NCI-H345 (cell line): ENCODE measurements around the gene CST8.

Source experiments
- DNase-seq: peaks from one replicate; lab custom pipeline; 2025; lab: John Stamatoyannopoulos, UW

Gene CST8

GRCh38 chr20:23476015-23476754 lies 14.7 kb upstream of the CST8 start:
- DNase-seq = no peak

GRCh38 chr20:23477223-23477622 lies 13.7 kb upstream of the CST8 start:
- peak; percentile 56 for DNase-seq

DNA sequence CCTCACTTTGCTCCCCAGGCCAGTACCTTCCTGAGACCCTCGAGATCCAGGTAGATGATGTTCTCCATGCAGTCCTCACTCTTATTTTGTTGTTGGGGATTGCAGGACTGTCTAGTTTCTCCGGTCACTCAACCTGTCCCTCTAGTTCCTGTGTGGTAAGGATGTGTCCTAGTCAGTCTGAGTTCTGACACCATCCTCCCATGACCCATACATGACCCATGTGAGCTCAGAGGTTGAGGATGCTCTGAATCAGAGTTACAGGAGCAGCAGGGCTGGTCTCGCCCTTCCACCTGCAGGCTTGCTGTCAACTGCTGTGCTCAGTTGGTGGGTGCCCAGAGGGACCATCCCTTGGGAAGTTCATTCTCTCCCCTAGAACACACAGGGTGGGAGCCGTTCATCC lies 11.9 kb upstream of the CST8 start:
- DNase-seq = no peak

DNA sequence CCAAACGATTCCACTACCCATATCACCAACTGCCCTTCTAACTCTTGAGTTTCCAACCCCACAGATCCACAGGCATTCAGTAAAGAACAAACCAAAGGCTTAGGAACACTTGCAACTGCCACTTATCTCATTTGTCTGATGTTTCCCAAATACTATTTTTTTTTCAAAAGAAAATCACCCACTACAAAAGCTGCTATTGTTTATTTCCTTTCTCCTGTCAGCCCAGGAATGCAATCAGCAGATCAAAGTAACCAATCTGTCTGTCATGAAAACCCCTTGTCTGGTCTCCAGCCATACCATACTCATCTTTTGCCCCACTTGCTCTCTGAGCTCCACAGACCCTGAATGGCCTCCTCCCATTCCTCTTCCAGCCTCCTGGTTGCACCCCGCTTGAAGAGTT lies 8.8 kb upstream of the CST8 start:
- no peak for DNase-seq

DNA sequence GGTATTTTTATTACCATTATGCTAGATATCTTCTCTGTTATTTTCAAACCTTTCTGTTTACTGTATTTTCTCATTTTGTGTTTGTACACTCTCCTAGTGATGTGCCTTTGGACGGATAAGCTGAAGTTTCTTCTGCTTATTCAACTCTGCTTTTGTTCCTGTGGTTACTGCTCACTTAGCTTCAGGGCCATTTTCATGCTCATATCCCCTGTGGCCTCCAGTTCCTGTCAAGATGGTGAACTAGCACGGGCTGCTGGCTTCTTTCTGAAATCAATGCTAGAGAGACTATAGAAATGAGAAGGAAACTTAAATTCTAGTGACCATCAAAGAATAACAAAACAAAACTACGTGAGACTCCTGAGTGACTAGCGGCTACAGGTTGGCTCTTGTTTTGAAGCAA lies 6.8 kb upstream of the CST8 start:
- no peak for DNase-seq

DNA sequence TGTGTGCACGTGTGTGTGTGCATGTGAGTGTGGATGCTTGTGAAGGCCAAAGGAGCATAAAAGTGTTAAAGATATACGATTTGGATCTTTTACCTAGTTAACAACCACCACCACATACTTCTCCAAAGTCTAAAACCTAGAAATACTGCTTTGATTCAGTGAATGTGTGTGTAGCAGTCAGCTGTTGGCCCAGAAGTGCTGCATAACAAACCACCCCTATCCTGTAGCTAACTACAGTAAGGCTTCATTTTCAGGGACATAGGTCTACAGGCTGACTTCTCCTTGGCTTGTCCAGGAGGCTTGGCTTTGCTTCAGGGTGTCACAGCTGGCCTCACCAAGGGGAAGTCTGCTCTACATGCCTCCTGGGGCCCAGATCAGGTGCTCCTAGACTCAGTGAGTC lies 2.4 kb upstream of the CST8 start:
- no peak for DNase-seq

GRCh38 chr20:23488996-23489395 lies 1.9 kb upstream of the CST8 start:
- DNase-seq = no peak

DNA sequence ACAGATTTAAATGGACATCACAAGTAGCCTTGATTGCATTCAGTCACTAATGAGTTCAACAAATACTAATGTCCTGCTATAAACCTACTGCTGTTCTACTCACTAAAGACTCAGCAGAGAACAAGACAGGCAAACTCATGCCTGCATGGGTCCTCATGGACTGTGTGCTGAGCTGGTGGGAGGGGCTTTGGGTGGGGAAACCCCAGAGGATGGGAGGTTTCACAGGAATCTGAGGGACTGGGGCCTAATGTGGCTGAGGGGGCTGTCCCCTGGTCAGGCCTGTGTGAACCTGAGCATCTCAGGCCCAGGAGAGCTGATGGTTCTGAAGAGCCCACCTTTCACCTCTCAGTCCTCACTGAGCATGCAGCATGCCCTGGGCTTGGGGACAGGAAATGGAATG lies 1.4 kb downstream of the CST8 start:
- no peak for DNase-seq

- peak; percentile 37 for DNase-seq
These were observed 2.4 kb downstream of the CST8 start for GRCh38 chr20:23493172-23493772.

DNA sequence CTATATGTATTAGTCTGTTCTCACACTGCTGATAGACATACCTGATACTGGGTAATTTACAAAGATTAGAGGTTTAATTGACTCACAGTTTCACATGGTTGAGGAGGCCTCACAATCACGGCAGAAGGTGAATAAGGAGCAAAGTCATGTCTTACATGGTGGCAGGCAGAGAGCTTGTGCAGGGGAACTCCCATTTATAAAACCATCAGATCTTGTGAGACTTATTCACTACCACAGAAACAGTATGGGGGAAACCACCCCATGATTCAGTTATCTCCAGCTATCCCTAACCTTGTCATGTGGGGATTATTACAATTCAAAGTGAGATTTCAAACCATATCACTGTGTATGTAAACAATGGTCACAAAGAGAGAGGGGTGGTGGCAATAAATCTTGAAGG lies 6.6 kb downstream of the CST8 start:
- DNase-seq = no peak

DNA sequence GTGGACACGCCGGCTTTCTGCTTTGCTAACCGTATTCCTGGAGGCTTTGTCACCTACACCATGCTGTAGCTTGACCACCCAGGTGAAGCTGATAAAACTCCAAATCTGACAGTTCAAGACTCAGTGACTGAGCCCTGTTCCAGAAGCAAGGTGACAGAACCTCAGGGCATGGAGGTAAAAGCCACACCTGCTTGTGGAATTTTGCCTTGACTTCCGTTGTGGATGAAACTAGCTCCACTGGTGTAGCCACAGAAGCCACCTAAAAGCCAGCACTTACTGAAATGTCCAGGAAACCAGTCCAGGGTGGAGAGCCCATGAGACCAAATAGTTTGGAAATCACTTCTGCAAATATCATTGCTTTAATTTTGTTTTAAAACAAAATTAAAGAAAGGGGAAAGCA lies 11.0 kb downstream of the CST8 start:
- DNase-seq = no peak

DNA sequence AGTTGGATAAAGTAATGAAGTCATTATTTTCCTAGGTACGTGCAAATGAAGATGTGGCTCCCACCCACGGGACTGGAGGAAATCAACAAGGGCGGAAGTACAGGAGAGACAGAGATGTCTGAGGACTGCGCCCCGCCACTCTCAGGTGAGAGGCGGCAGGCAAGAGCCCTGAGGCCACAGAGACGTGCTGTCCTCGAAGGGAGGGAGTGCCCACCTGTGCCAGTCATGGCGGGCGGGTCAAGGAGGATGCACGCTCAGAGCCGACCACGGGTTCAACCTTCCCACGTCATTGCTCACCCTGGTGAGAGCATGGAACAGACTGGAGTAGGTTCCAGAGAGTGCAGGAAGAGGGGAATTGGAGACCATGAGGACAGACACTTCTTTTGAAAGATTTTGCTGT lies 12.7 kb downstream of the CST8 start:
- DNase-seq = no peak

GRCh38 chr20:23507346-23507745 lies 16.4 kb downstream of the CST8 start:
- DNase-seq = no peak

- DNase-seq = no peak
These were observed 17.7 kb downstream of the CST8 start for GRCh38 chr20:23508449-23509229.

- no peak for DNase-seq
These were observed 18.5 kb downstream of the CST8 start for GRCh38 chr20:23509247-23509913.

- DNase-seq = no peak
These were observed 19.2 kb downstream of the CST8 start for GRCh38 chr20:23510000-23510590.

- DNase-seq = no peak
These were observed 22.2 kb downstream of the CST8 start for GRCh38 chr20:23513164-23513563.

DNA sequence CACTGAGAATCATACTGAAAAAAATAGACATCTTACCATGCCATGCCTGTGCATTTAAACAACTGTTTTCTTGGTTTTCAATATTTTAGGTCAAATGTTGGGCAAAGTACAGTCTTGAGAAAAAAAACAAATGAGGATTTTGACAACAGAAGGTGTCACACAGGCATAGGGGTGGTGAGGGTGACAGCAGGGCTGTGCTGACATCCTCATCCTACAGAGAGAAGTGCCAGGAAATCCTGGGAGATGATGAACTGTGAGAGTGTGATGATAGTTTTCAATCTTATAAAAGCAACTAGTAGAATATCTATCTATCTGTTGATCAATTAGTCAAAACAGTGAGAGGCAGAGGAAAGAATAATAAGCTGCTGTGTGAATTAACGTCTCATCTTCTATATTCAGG lies 23.9 kb downstream of the CST8 start:
- no peak for DNase-seq

DNA sequence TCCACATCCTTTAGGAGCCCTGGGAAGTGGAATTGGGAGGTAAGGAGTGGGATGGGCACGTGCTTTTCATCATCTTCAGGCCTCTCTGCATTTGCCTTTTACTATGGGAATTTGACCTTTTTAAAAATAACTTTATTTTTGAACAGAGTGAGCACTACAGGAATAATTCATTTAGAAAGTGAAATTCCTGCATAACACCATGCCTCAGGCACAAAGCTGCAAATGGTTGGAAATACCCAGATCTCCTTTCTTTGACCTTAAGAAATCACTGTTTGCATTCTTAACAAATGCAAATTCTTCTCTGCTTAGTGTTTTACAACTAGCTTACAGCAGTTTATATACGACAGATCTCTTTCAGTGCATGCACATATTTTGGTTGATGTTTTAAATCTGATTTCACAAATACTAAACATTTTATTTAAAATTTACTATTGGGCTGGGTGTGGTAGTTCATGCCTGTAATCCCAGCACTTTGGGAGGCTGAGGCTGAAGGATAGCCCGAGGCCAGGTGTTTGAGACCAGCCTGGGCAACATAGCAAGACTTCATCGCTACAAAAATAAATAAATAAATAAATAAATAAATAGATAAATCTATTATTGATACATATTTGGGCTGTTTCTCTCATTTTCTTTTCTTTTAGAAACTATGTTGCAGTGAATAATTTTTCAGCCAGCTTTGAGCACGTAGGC lies 24.5 kb downstream of the CST8 start:
- no peak for DNase-seq

GRCh38 chr20:23517719-23518118 lies 26.8 kb downstream of the CST8 start:
- DNase-seq = no peak

DNA sequence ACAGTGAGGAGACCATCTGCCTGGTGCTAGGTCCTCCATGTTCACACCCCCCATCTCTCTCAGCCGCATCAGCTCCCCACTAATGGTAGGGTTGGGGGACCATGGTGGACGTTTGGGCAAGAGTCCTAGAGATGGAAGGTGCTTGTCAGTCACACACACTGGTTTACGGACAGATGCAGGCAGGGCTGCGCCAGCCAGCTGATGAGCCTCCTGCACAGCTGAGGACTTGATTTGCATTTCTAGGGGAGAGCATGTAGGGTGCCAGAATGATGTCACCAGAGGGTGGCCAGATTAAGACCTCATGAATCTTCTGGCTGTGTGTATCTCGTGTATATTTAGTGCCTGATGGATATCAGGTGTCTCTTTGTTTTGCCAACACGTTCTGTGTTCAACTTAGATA lies 28.6 kb downstream of the CST8 start:
- DNase-seq = no peak

GRCh38 chr20:23520185-23520584 lies 29.3 kb downstream of the CST8 start:
- peak; percentile 7 for DNase-seq
